IPS-18c (cell line): Measurements from ENCODE around the gene MAN1A1.

Source experiments
- H3K4me3 ChIP-seq: 2 replicates; pipeline ENCODE4 v1.7.0; 2013; ENCODE audit warnings: low read depth, mild to moderate bottlenecking, low read length, moderate library complexity; ENCODE audit not compliant: insufficient read depth
- H3K9me3 ChIP-seq: one replicate; pipeline ENCODE4 v1.6.1; 2013; ENCODE audit warnings: mild to moderate bottlenecking, low read length, moderate library complexity; ENCODE audit not compliant: control insufficient read depth, insufficient read depth

Gene MAN1A1

DNA sequence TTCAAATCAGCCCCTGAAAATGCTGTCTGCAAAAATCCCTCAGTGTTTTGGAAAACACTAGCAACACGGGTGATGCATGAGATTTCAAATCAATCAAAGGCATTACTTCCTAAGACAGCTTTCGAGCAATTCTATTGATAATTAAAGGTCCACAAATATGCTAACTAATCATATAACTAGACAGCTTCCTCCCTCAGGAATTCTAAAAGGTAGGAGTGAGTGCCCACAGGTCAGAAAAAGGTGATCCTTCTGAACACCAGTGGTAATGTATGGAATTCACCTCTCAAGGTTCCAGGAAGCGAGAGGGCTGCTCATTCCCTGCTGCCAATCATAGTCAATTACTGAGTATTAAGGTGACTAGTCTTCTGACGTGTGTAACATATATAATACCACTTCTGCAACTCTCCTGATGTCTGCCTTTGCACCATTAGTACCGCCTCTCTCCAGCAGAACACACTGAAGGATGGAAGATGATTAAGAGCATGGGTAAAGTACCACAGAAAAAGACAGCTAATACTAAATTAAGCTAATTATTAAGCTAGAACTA lies 16.4 kb downstream of the MAN1A1 start:
- Histone ChIP-seq H3K9me3 (no peaks in the 10 kb centered on the region), H3K4me3 (no peak overlapping the region)

DNA sequence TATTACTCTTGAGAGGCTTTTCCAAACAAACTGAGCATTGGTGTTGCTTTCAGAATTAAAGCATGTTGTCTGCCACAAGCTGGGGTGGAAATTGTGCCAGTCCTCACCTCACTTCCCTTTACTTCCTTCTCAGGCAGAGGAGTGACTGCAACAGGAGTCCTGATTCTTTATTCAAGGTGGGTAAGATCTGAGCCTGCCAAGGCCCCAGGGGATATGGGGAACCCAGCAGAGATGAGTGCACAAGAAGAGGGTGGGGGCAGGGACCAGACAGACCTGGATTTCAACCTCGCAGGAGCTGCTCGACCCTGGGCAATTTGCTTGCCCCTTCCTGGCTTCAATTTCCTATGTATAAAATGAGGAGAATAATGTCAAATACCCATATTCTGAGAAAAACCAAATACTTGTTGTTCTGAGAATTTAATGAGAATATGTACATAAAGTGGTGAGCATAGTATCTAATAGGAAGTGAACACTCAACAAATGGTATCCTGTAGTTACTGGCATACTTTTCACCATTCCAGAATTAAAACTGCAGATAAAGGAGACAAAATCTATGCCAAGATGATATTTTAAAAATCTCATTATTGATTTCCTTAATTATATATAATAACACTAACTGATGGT lies 17.8 kb downstream of the MAN1A1 start:
- Histone ChIP-seq H3K4me3 (no peak overlapping the region), H3K9me3 (peaks cover 3% of the 10 kb centered on the region)

DNA sequence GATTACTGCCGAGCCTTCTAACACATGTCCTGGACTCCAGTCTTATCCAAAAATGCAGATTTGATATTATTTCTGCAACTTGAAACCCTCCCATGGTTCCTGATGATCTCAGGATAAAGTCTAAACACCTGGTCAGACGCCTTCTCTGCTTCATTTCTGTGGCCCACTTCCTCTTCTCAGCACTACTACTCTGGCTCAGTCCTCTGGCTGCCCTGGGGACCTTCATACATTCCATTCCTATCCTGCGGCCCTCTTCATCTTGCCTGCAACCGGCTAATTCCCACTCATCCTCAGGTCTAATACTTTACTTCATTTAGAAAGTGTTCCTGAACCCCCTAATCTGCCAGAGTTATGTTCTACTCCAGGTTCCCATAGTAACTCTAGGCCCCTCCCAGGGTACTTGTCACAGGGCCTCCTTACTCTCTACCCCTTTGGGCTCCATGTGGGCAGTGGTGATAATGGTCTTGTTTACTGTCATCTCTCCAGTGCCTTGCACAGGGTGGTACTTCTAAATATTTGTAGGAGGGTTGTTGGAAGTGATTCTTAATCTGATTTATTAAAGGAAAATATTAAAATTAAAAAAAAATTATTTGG lies 18.9 kb downstream of the MAN1A1 start:
- H3K4me3 ChIP-seq: no peak overlapping the region

DNA sequence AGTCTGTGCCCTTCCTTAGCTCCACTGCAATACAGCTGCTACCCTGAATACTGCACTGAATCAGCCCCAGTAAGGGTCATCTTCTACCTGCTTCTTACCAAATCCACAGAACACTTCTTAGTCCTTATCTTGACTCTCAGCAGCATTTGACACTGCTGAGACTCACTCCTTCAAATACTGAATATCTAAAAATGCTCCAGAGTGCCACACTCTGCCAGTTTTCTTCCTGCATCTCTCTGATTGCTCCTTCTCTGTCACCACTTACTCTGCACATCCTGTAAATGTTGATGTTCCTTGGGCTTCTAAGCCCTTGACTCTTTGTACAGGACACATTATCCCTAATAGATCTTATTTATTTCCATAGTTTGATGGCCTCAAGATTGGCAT lies 19.8 kb downstream of the MAN1A1 start:
- Histone ChIP-seq H3K9me3 (peaks cover 3% of the 10 kb centered on the region), H3K4me3 (no peak overlapping the region)

More for the DNA sequence above, 18.9 kb downstream of the MAN1A1 start:
- peaks cover 3% of the 10 kb centered on the region for H3K9me3 ChIP-seq

- Histone ChIP-seq H3K4me3 (no peak overlapping the region), H3K9me3 (peaks cover 3% of the 10 kb centered on the region)
Observed at GRCh38 chr6:119328892-119329793, 20.4 kb downstream of the MAN1A1 start.

DNA sequence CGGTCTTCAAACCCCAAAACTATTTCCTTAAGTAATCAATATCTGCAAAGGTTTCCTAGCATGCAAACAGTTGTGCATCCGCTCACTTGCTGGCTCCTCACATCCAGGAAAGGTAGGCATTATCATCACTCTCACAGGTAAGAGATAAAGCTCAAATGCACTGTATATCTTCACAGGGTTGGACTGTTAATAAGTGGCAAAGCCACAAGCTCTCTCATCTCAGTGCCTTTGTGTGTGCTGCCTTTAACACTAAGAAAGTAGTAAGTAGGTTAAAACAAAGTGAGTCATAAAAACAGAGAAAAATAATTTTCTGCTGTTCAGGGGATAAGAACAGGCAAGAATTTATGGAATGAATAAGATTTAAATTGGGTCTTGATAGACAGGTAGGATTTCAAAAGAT lies 21.3 kb downstream of the MAN1A1 start:
- no peak overlapping the region for H3K4me3 ChIP-seq
- H3K9me3 ChIP-seq: peaks cover 3% of the 10 kb centered on the region

DNA sequence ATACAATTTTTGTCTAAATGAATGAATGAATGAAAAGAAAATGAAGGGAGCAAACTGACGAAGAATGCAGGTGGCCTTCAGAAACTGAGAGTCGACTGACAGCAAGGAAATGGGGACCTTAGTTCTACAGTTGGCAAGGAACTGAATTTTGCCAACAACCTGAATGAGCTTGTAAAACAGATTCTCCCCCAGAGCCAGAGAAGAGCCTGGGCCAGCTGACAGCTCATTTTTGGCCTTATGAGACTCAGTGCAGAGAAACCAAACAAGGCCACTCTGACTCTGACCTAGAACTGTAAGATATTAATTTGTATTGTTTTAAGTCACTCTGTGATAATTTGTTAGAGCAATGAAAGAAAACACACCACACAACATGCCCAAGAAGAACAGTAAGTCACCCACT lies 21.8 kb downstream of the MAN1A1 start:
- Histone ChIP-seq H3K4me3 (no peak overlapping the region), H3K9me3 (peaks cover 3% of the 10 kb centered on the region)

DNA sequence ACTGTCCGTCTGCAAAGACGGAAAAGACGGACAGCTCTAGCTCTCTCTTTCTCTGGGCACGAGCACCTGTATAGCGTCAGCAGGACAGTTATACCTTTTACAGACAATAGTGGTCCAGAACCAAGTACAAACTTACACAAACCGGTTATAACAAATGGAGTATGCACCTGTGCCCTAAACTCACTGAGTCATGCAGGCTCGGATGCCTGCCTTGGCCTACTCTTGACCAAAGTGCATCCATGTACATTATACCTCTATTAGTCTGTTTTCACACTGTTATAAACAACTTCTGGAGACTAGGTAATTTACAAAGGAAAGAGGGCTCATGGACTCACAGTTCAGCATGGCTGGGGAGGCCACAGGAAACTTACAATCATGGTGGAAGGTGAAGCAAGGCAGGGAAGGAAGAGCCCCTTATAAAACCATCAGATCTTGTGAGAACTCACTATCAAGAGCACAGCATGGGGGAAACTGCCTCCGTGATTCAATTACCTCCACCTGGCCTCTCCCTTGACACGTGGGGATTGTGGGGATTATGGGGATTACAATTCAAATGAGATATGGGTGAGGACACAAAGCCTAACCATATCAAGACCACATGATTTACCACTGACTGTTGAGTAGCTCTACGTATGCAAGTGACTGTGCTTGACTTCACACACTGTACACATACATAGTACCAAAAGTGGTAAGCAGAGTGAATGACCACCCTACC lies 23.1 kb downstream of the MAN1A1 start:
- H3K9me3 ChIP-seq: peaks cover 3% of the 10 kb centered on the region
- no peak overlapping the region for H3K4me3 ChIP-seq

DNA sequence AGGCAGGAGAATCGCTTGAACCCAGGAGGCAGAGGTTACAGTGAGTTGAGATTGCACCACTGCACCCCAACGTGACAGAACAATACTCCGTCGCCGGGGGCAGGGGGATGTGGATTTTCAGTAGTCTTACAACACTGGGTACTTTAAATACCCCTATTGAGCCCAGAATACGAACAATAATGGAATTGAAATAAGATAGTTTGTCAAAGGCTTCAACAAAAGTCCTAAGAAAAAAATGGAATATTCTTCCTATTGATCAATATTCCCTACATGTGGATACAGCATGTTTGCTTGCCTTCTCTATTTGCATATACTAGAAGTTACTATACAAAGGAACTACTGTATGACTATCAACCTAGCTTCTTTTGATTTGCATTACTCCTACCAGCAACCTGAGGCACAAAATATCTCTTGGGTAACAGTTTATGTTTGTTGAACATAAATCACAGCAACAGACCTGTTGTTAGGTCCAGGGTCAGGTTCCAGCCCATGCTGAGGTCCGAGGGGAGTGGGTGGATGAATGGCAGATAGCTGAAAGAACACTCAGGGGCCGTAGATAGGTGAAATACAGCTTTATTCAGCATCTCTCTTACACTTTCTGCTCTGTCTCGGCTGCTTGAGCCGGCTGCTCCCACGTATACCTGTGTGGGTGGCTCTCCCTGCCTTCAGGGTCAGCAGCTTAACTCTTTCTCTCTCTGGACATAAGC lies 23.8 kb downstream of the MAN1A1 start:
- peaks cover 3% of the 10 kb centered on the region for H3K9me3 ChIP-seq
- H3K4me3 ChIP-seq: no peak overlapping the region

GRCh38 chr6:119324718-119325117 lies 24.8 kb downstream of the MAN1A1 start:
- peaks cover 3% of the 10 kb centered on the region for H3K9me3 ChIP-seq
- no peak overlapping the region for H3K4me3 ChIP-seq

- peaks cover 3% of the 10 kb centered on the region for H3K9me3 ChIP-seq
- no peak overlapping the region for H3K4me3 ChIP-seq
Observed at GRCh38 chr6:119323931-119324330, 25.6 kb downstream of the MAN1A1 start.

GRCh38 chr6:119323478-119323877 lies 26.1 kb downstream of the MAN1A1 start:
- no peak overlapping the region for H3K4me3 ChIP-seq
- peaks cover 3% of the 10 kb centered on the region for H3K9me3 ChIP-seq

- Histone ChIP-seq H3K4me3 (no peak overlapping the region), H3K9me3 (peaks cover under 1% of the 10 kb centered on the region)
Observed at GRCh38 chr6:119322715-119323350, 26.7 kb downstream of the MAN1A1 start.

DNA sequence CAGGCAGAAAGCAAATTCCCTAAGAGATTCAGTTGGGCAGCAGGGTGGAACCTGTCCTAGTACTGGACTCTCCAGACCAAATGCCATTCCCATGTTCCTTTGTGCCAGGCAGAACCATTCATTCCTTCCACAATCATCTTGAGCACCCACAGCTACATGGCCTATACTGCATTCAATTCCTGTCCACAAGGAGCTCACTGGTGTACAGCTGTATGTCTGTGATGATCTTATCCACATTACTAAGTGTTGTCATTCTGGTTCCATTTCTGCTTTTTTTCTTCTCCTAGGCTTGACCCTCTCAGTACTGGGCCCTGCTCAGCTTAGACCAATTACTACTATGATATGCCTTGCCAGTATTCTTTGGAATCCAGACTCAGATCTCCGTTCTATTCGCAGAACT lies 27.5 kb downstream of the MAN1A1 start:
- H3K9me3 ChIP-seq: no peaks in the 10 kb centered on the region
- H3K4me3 ChIP-seq: no peak overlapping the region

DNA sequence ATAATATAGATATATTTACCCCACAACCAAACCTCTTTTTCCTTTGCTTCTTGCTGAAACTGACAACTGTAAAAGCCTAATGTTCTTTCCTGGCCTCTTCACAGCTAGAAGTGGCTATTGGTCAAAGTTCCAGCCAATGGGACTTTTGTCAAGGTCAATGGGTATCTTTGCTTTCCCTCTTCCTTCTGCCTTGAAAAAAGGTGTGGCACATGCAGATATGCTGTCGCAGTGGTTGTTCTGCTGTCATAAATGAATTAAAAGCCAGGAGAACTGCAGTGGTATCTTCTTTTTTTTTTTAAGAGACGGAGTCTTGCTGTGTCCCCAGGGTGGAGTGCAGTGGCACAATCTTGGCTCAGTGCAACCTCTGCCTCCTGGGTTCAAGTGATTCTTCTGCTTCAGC lies 29.9 kb downstream of the MAN1A1 start:
- Histone ChIP-seq H3K9me3 (no peaks in the 10 kb centered on the region), H3K4me3 (no peak overlapping the region)

DNA sequence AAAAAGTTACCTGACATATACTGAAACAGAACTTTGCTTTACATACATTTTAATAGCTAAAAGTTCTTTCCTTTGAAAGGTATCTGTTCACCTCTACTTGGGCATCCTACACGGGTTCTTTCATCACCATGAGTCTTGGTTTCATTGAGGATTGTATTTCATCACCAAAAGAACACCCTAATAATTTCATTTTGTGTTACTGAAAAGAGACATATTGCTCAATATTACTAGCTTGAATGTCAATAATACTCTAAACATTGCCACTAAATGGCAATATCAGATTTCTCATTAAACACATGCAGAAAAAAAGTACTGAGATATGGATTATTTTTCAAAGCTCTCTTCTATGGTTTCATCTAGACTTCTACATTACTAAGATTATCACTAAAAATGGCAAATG lies 30.8 kb downstream of the MAN1A1 start:
- H3K4me3 ChIP-seq: no peak overlapping the region
- no peaks in the 10 kb centered on the region for H3K9me3 ChIP-seq
